Peyer's patch (tissue), 4 donors: Measurements from ENCODE around the gene OPA1.

Source experiments
- CTCF ChIP-seq, 6 experiments: fragments of 450-650 bp in 4 of 6; fragments of 200-600 bp in 2 of 6; sonication (generic) in 1 of 6; IDR thresholded peaks; one replicate each; pipeline ENCODE4 v1.5.1; 2017 to 2019; ENCODE audit warnings: antibody characterized with exemption in 6 of 6, mild to moderate bottlenecking in 3 of 6, moderate library complexity in 1 of 6
- POLR2A ChIP-seq, 2 donors: fragments of 450-650 bp; IDR thresholded peaks; one replicate each; pipeline ENCODE4 v1.5.1; 2017; ENCODE audit warnings: antibody characterized with exemption in 2 of 2, mild to moderate bottlenecking in 2 of 2, moderate library complexity in 2 of 2

- no peak for TF ChIP-seq CTCF (IDR thresholded peaks at IDR 0.05)
- no peak for TF ChIP-seq POLR2A (IDR thresholded peaks at IDR 0.05)
Observed at GRCh38 chr3:193688834-193689714, 96.1 kb downstream of the OPA1 start.
